Left lung (tissue), 10 donors: ENCODE measurements around the gene SPACDR. TPM values are rescaled to one million over a fixed set of nuclear protein-coding genes. Genes with fewer than 3 reads are reported as not detected.

Source experiments
- ATAC-seq: fragments of 200-7000 bp; cut with Tn5 transposase; one replicate; pipeline ENCODE4 v1.9.1; 2020; ENCODE audit warnings: moderate library complexity
- DNase-seq, 4 donors: peaks; one replicate each; pipeline ENCODE4 v3.0.0-alpha.2; 2013 to 2020
- H3K27ac ChIP-seq, 2 donors: fragments of 200-600 bp; sonication (generic) in 1 of 2; one replicate each; pipeline versions ENCODE4 v1.5.0 to v1.8.0; 2020 to 2021
- H3K27me3 ChIP-seq, 2 donors: fragments of 200-600 bp; sonication (generic) in 1 of 2; one replicate each; pipeline versions ENCODE4 v1.5.0 to v1.8.0; 2020 to 2021
- H3K36me3 ChIP-seq, 2 donors: fragments of 200-600 bp; sonication (generic) in 1 of 2; one replicate each; pipeline versions ENCODE4 v1.5.0 to v1.8.0; 2020 to 2021
- H3K4me1 ChIP-seq, 2 donors: fragments of 200-600 bp; one replicate each; pipeline ENCODE4 v1.8.0; 2021
- H3K4me3 ChIP-seq, 2 donors: fragments of 200-600 bp; sonication (generic) in 1 of 2; one replicate each; pipeline versions ENCODE4 v1.5.0 to v1.8.0; 2020 to 2021; ENCODE audit warnings: mild to moderate bottlenecking in 1 of 2
- H3K9me3 ChIP-seq, 2 donors: fragments of 200-600 bp; sonication (generic) in 1 of 2; one replicate each; pipeline versions ENCODE4 v1.5.0 to v1.8.0; 2020 to 2021
- intact Hi-C, 2 donors: fragments of 100-400 bp; cut with DNase I; formaldehyde crosslinking; loops; one replicate each; pipeline versions ENCODE4 v1.11.2 to v1.14.2; 2022
- polyA plus RNA-seq, 6 donors: library from polyadenylated mRNA; unstranded; fragments of 120-200 nt; gene quantifications; one replicate each; pipeline ENCODE4 v1.2.1, GENCODE V29; 2013; ENCODE audit not compliant: insufficient read length in 6 of 6
- total RNA-seq, 2 donors: library from RNA; stranded (reverse); fragmentation: NEBNext Ultra II Directional; extraction: Animal tissue kit (Norgen Biotek cat#: 25700); gene quantifications; one replicate each; pipeline ENCODE4 v1.2.1, GENCODE V29; 2021
- TF ChIP-seq, protein P1 (sequence below), 2 donors: fragments of 200-600 bp; sonication (generic) in 1 of 2; IDR thresholded peaks; one replicate each; pipeline versions ENCODE4 v1.5.0 to v1.8.0; 2021; ENCODE audit warnings: antibody characterized with exemption in 2 of 2
- donor health status: DM: no; HTN: yes; CAD: no.
- donor health status: DM: no; HTN: no; CAD: no.

Gene SPACDR
- total and polyA plus RNA-seq, 8 donors = 0.41 to 5.6 (median 4.0) TPM

DNA sequence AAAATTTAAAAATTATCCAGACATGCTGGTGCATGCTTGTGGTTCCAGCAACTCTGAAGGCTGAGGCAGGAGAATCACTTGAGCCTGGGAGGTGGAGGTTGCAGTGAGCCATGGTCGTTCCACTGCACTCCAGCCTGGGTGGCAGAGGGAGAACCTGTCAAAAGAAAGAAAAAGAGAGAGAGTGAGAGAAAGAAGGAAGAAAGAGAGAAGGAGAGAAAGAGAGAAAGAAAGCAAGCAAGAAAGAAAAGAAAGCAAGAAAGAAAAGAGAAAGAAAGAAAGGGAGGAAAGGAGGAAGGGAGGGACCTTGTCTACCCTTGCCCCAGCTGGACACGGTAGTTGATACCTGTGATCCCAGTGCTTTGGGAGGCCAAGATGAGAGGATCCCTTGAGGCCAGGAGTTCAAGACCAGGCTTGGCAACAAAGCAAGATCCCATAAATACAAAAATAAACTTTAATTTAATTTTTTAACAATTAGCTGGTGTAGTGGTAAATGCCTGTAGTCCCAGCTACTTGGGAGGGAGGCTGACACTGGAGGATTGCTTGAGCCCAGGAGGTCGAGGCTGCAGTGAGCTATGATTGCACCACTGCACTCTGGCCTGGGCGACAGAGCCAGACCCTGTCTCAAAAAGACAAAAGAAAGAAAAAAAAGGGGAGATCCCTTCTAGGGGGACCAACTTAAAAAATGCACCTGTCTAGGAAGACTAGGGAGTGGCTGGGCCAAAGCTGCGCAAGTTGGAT, 28.8 kb upstream of the SPACDR start:
- H3K27ac ChIP-seq = no peak overlapping the region
- DNase-seq = peak in 1 of 4 donors; percentile 1
- no peak overlapping the region for H3K4me3 ChIP-seq
- TF ChIP-seq, protein P1, sequence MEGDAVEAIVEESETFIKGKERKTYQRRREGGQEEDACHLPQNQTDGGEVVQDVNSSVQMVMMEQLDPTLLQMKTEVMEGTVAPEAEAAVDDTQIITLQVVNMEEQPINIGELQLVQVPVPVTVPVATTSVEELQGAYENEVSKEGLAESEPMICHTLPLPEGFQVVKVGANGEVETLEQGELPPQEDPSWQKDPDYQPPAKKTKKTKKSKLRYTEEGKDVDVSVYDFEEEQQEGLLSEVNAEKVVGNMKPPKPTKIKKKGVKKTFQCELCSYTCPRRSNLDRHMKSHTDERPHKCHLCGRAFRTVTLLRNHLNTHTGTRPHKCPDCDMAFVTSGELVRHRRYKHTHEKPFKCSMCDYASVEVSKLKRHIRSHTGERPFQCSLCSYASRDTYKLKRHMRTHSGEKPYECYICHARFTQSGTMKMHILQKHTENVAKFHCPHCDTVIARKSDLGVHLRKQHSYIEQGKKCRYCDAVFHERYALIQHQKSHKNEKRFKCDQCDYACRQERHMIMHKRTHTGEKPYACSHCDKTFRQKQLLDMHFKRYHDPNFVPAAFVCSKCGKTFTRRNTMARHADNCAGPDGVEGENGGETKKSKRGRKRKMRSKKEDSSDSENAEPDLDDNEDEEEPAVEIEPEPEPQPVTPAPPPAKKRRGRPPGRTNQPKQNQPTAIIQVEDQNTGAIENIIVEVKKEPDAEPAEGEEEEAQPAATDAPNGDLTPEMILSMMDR (IDR thresholded peaks at IDR 0.05) = no peak
- peaks cover 6 to 30% of the 10 kb centered on the region in 2 donors for H3K27me3 ChIP-seq
- H3K4me1 ChIP-seq = peaks cover 7 to 13% of the 10 kb centered on the region in 2 donors
- ATAC-seq = no peak
- intact Hi-C loops = no loop called here
- H3K9me3 ChIP-seq = no peaks in the 10 kb centered on the region
- H3K36me3 ChIP-seq = no peaks in the 10 kb centered on the region

DNA sequence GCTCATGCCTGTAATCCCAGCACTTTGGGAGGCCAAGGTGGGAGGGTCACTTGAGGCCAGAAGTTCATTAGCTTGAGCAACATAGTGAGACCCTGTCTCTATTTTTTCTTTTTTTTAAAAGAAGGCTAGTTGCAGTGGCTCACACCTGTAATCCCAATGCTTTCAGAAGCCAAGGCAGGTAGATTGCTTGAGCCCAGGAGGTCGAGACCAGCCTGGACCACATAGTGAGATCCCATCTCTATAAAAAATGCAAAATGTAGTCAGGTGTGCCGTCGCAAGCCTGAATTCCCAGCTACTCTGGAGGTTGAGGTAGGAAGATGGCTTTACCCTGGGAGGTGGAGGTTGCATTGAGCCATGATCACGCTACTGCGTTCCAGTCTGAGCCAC, 27.1 kb upstream of the SPACDR start:
- Histone ChIP-seq H3K4me1 (peaks cover 7 to 13% of the 10 kb centered on the region in 2 donors), H3K4me3 (no peak overlapping the region), H3K9me3 (no peaks in the 10 kb centered on the region), H3K27me3 (peaks cover 6 to 30% of the 10 kb centered on the region in 2 donors), H3K36me3 (no peaks in the 10 kb centered on the region), H3K27ac (no peak overlapping the region)
- DNase-seq (no peak), ATAC-seq (no peak)
- intact Hi-C loops = no loop called here
- TF ChIP-seq, protein P1 (IDR thresholded peaks at IDR 0.05) = no peak

DNA sequence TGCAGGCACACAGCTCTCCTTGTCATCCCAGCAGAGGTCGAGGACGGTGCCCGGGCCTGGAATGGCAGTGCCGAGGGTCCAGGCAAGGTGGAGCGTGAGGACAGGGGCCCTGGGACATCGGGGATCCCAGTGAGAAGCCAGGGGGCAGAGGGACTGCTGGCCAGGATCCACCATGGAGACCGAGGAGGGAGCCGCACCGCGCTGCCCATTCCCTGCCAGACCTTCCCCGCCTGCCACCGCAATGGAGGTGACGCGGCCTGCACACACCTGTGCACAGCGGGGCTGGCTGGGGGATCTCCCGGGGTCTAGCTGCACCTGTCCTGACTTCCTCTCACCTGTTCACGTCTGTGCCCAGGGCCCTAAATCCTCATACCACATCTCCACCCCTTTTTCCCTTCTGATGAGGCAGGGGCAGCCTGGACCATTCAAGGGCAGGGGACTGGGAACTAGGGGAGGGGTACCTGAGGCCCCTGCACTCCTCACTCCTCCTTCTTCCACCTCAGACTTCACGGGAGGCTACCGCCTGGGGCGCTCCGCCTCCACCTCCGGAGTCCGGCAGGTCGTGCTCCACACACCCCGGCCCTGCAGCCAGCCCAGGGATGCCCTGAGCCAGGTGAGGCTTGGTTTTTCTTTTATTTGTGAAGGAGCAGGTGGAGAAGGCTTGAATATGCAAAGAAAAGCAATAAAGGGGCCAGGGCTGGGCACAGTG, 26.6 kb upstream of the SPACDR start:
- H3K4me1 ChIP-seq = peaks cover 7 to 13% of the 10 kb centered on the region in 2 donors
- intact Hi-C loops = no loop called here
- no peaks in the 10 kb centered on the region for H3K9me3 ChIP-seq
- no peak overlapping the region for H3K27ac ChIP-seq
- H3K36me3 ChIP-seq = no peaks in the 10 kb centered on the region
- no peak overlapping the region for H3K4me3 ChIP-seq
- TF ChIP-seq, protein P1 (IDR thresholded peaks at IDR 0.05) = no peak
- ATAC-seq = no peak
- DNase-seq = peak in 1 of 4 donors; percentile 72
- peaks cover 6 to 30% of the 10 kb centered on the region in 2 donors for H3K27me3 ChIP-seq

- ATAC-seq = peak; percentile 16
- Histone ChIP-seq H3K27me3 (peaks cover 6 to 30% of the 10 kb centered on the region in 2 donors), H3K27ac (no peak overlapping the region), H3K9me3 (no peaks in the 10 kb centered on the region), H3K4me1 (peaks cover 7 to 13% of the 10 kb centered on the region in 2 donors), H3K36me3 (no peaks in the 10 kb centered on the region), H3K4me3 (no peak overlapping the region)
- TF ChIP-seq, protein P1 (IDR thresholded peaks at IDR 0.05) = no peak
- intact Hi-C loops = no loop called here
- peak in 1 of 4 donors; percentile 91 for DNase-seq
These were observed 25.8 kb upstream of the SPACDR start for GRCh38 chr7:100489824-100490223.

DNA sequence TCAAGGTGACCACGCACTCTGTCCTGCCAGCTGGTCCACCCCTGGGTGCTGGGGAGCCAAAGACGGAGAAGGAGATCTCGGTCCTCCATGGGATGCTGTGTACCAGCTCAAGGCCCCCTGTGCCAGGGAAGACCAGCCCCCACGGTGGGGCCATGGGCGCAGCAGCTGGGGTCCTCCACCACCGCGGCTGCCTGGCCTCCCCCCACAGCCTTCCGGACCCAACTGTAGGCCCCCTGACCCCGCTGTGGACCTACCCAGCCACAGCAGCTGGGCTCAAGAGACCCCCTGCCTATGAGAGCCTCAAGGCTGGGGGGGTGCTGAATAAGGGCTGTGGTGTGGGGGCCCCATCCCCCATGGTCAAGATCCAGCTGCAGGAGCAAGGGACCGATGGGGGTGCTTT, 25.1 kb upstream of the SPACDR start:
- H3K9me3 ChIP-seq = no peaks in the 10 kb centered on the region
- no peak for ATAC-seq
- TF ChIP-seq, protein P1 (IDR thresholded peaks at IDR 0.05) = no peak
- H3K4me3 ChIP-seq = no peak overlapping the region
- no peaks in the 10 kb centered on the region for H3K36me3 ChIP-seq
- H3K27ac ChIP-seq = no peak overlapping the region
- intact Hi-C loops = no loop called here
- peaks cover 7 to 12% of the 10 kb centered on the region in 2 donors for H3K4me1 ChIP-seq
- peaks cover 6 to 27% of the 10 kb centered on the region in 2 donors for H3K27me3 ChIP-seq
- DNase-seq = peak in 1 of 4 donors; percentile 59
